ENCODE data around the gene TTC17.

TTC17 gene

GRCh38 chr11:43542750-43543712, 184.3 kb downstream of the TTC17 start:
- DNase-seq, result no peak

All from CD4-positive, alpha-beta T cell treated with Interleukin-6 for 4 hours (primary cell).